ENCODE results near the gene B3GALT4. TPM values are rescaled to one million over a fixed set of nuclear protein-coding genes. Genes with fewer than 3 reads are reported as not detected.
A peak's percentile ranks its signal among the peaks of the same experiment; 100 is the strongest.

Gene B3GALT4
- total RNA-seq, 2 donors from 2014 or later = 3.9 to 5.6 TPM

DNA sequence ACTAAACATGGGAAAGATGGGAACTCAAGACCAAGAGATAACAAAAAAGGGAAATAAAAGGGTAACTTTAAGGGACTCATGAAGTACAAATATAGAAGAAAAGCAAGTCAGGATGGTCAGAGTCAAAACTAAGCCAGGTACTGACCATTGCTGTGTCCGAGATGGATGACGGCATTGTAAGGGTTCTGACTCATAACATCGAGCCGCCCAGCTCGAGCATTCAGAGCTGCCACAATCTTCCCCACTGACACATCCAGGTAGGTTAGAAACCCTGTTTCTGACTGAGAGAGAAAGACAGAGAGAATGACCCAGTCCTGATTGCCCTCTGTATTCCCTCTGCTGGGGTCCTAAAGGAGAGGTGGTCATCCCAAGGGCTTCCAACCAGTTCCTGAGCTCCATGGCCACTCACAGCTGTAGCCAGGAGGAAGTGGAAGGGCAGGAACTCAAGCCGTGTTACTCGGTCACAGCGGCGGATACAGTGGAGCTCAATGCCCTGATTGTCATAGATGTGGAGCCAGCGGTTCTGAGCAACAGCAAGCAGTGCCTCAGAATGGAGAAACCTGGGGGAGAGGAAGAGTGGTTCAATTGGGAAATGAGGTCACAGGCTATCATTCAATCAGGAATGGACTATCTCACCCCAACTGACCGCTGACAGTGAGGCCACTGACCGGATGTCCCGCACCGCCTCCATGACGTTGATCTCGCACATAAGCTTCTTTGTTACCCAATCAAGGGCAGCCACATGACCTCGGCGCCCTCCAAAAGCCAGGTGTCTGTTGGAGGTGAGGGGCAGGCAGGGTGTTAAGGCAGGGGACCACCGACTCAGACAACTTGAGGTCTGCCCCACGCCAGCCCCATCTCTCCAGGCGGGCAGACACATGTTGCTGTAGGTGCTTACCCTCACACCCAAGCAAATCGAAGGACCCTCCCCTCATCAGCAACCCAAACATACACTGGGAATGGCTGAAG, 10.3 kb downstream of the B3GALT4 start:
- intact Hi-C loops (cut with DNase I) = no loop called here
- no peak for TF ChIP-seq POLR2A (IDR thresholded peaks at IDR 0.05)
- TF ChIP-seq, protein P1, sequence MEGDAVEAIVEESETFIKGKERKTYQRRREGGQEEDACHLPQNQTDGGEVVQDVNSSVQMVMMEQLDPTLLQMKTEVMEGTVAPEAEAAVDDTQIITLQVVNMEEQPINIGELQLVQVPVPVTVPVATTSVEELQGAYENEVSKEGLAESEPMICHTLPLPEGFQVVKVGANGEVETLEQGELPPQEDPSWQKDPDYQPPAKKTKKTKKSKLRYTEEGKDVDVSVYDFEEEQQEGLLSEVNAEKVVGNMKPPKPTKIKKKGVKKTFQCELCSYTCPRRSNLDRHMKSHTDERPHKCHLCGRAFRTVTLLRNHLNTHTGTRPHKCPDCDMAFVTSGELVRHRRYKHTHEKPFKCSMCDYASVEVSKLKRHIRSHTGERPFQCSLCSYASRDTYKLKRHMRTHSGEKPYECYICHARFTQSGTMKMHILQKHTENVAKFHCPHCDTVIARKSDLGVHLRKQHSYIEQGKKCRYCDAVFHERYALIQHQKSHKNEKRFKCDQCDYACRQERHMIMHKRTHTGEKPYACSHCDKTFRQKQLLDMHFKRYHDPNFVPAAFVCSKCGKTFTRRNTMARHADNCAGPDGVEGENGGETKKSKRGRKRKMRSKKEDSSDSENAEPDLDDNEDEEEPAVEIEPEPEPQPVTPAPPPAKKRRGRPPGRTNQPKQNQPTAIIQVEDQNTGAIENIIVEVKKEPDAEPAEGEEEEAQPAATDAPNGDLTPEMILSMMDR (IDR thresholded peaks at IDR 0.05) = no peak
- WGBS, 2 donors = 85 to 92% methylated on average over 17 to 22 of the region's 22 CpGs
- no peak for ATAC-seq
- no peak for DNase-seq
- peaks cover 25% of the 10 kb centered on the region for H3K4me1 ChIP-seq
- no peak overlapping the region for H3K27ac ChIP-seq
- H3K36me3 ChIP-seq (replicated peaks in 1 of 2; ENCODE audit: insufficient read depth in 1 of 2, low read depth in 2 of 2) = peaks cover 0 to 6% of the 10 kb centered on the region in 2 donors
- no peaks in the 10 kb centered on the region for H3K27me3 ChIP-seq
- no peaks in the 10 kb centered on the region for H3K9me3 ChIP-seq
- H3K4me3 ChIP-seq = no peak overlapping the region

- H3K36me3 ChIP-seq (replicated peaks in 1 of 2; ENCODE audit: insufficient read depth in 1 of 2, low read depth in 2 of 2) = peaks cover 0 to 6% of the 10 kb centered on the region in 2 donors
- 5 to 7% methylated on average over 8 to 21 of the region's 21 CpGs for WGBS, 2 donors
- H3K4me1 ChIP-seq = peaks cover 25% of the 10 kb centered on the region
- peak overlapping the region in 3 of 4 donors; percentile 55 to 80 (median 65) for H3K27ac ChIP-seq
- DNase-seq (no peak), ATAC-seq (no peak)
- H3K9me3 ChIP-seq = no peaks in the 10 kb centered on the region
- intact Hi-C loops (cut with DNase I) = no loop called here
- no peaks in the 10 kb centered on the region for H3K27me3 ChIP-seq
- peak overlapping the region; percentile 35 to 36 for H3K4me3 ChIP-seq
- TF ChIP-seq, protein P1 (IDR thresholded peaks at IDR 0.05) = no peak
- TF ChIP-seq POLR2A (IDR thresholded peaks at IDR 0.05) = no peak
Observed at GRCh38 chr6:33288141-33288920, 11.4 kb downstream of the B3GALT4 start.

GRCh38 chr6:33288921-33289783, 12.2 kb downstream of the B3GALT4 start, which contains the start of the genes PFDN6 and WDR46:
PFDN6 (plus strand) TSS chr6:33289601; CDS start chr6:33289857, 256 bp downstream.
WDR46 (minus strand) TSS chr6:33289239; CDS start chr6:33289170, 69 bp downstream.
- H3K4me3 ChIP-seq = peak within 1 kb of the TSS; percentile 35 to 36
- peak within 1 kb of the TSS in 3 of 4 donors; percentile 55 to 80 (median 65) for H3K27ac ChIP-seq
- no peaks in the 10 kb centered on the region for H3K27me3 ChIP-seq
- ATAC-seq = peak; percentile 96
- DNase-seq = peak; percentile 78 to 86 (median 81)
- H3K9me3 ChIP-seq = no peaks in the 10 kb centered on the region
- peaks cover 0 to 6% of the 10 kb centered on the region in 2 donors for H3K36me3 ChIP-seq (replicated peaks in 1 of 2; ENCODE audit: insufficient read depth in 1 of 2, low read depth in 2 of 2)
- WGBS, 2 donors = 0% methylated on average over 37 to 43 of the region's 43 CpGs
- TF ChIP-seq, protein P1 (IDR thresholded peaks at IDR 0.05) = no peak
- peak in 1 of 3 donors; percentile 30 for TF ChIP-seq POLR2A (IDR thresholded peaks at IDR 0.05)
- intact Hi-C loops (cut with DNase I) = no loop called here
- peaks cover 25% of the 10 kb centered on the region for H3K4me1 ChIP-seq

- WGBS, 2 donors = 2 to 5% methylated on average over 10 to 14 of the region's 14 CpGs
- H3K9me3 ChIP-seq = no peaks in the 10 kb centered on the region
- no peaks in the 10 kb centered on the region for H3K27me3 ChIP-seq
- peaks cover 0 to 6% of the 10 kb centered on the region in 2 donors for H3K36me3 ChIP-seq (replicated peaks in 1 of 2; ENCODE audit: insufficient read depth in 1 of 2, low read depth in 2 of 2)
- peak overlapping the region in 3 of 4 donors; percentile 55 to 80 (median 65) for H3K27ac ChIP-seq
- intact Hi-C loops (cut with DNase I) = no loop called here
- no peak for TF ChIP-seq POLR2A (IDR thresholded peaks at IDR 0.05)
- TF ChIP-seq, protein P1 (IDR thresholded peaks at IDR 0.05) = no peak
- peaks cover 25% of the 10 kb centered on the region for H3K4me1 ChIP-seq
- DNase-seq (no peak), ATAC-seq (peak; percentile 4)
- H3K4me3 ChIP-seq = peak overlapping the region; percentile 35 to 36
Observed at GRCh38 chr6:33289784-33290315, 12.9 kb downstream of the B3GALT4 start.
